ENCODE results near the gene CNTD1.
"Not testable (repeated sequence)": the region's sequence is repeated elsewhere in the genome, so short reads cannot be mapped to it uniquely, and the experiment has no call there.

CNTD1 gene

DNA sequence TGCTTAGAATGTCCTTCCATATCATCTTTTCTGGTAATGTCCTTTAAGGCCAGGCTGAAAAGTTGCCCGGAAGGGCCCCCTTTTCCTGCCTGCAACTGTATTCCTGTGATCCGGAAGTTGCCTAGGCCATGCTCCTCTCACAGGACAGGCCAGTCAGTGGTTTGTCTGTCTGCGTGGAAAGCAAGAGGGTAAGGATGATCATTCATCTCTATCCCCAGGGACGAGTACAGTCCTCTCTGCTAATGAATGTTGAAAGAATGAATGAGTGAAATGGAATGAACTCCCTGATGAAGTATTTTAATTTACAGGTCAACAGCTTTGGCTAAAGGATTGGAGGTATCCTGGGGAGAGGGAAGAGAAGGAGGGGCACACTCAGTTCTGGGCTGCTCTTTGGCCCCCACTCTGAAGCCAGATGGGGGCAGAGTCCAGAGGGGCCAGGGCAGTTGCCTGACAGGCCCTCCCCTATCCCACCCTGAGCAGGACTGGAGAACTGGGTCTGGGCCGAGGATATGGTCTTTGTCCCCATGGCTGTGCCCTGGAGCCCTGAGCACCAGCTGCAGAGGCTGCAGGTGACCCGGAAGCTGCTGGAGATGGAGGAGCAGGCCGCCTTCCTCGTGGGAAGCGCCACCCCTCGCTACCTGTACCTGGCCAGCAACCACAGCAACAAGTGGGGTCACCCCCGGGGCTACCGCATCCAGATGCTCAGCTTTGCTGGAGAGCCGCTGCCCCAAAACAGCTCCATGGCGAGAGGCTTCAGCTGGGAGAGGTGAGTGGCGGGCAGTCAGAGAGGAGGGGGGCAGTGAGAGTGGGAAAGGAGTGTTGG is 55.5 kb downstream of the CNTD1 start:
- CTCF ChIA-PET = interaction anchor here (1.6 kb wide), 1 partner anchor 10 kb away, joined by 6 read pairs; the partner anchor contains the start of gene AOC2
- Histone ChIP-seq H3K36me3 (ENCODE audit: control insufficient read depth in 4 of 4, insufficient read depth in 4 of 4, low read length in 3 of 4) (no peaks in the 10 kb centered on the region), H3K27ac (ENCODE audit: insufficient read depth in 1 of 2, low read depth in 1 of 2, low read length in 2 of 2, poor library complexity in 1 of 2, severe bottlenecking in 2 of 2) (no peak overlapping the region), H3K9me3 (ENCODE audit: control extremely low read depth in 1 of 5, control insufficient read depth in 4 of 5, insufficient read depth in 2 of 5, low read depth in 1 of 5, low read length in 4 of 5) (no peaks in the 10 kb centered on the region), H3K4me1 (ENCODE audit: control extremely low read depth in 1 of 4, control insufficient read depth in 4 of 4, insufficient read depth in 4 of 4, low read length in 3 of 4) (no peaks in the 10 kb centered on the region), H3K27me3 (replicated peaks in 2 of 5; ENCODE audit: control insufficient read depth in 4 of 5, insufficient read depth in 5 of 5, low read length in 4 of 5) (no peaks in the 10 kb centered on the region), H3K4me3 (ENCODE audit: control insufficient read depth in 1 of 7, extremely low read depth in 1 of 7, insufficient read depth in 4 of 7, low read depth in 2 of 7, low read length in 6 of 7) (no peak overlapping the region)
- POLR2A ChIA-PET = no interaction called here
- 96% methylated on average over 12 of the region's 15 CpGs for WGBS (ENCODE audit: insufficient coverage)
- DNase-seq = no peak

DNA sequence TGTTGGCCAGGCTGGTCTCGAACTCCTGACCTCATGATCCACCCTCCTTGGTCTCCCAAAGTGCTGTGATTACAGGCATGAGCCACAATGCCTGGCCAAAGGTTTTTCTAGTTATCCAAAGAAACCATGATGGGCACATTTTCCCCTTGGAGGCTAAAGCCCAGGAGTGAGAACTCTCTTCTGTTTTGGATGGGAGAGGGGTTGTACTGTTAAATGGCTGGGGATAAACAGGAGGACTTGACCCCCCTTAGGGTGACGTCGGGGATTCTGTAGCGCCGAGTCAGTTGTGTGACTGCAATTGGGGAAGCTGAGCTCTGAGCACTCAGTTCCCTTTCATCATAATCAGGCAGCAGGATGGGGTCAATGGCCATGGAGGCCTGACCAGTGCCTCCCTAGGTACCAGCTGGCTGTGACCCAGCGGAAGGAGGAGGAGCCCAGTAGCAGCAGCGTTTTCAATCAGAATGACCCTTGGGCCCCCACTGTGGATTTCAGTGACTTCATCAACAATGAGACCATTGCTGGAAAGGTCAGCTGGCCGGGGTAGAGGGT is 56.5 kb downstream of the CNTD1 start:
- no peaks in the 10 kb centered on the region for H3K27me3 ChIP-seq (replicated peaks in 2 of 5; ENCODE audit: control insufficient read depth in 4 of 5, insufficient read depth in 5 of 5, low read length in 4 of 5)
- CTCF ChIA-PET = interaction anchor here (1.6 kb wide), 1 partner anchor 11 kb away, joined by 6 read pairs; the partner anchor contains the start of gene AOC2

DNA sequence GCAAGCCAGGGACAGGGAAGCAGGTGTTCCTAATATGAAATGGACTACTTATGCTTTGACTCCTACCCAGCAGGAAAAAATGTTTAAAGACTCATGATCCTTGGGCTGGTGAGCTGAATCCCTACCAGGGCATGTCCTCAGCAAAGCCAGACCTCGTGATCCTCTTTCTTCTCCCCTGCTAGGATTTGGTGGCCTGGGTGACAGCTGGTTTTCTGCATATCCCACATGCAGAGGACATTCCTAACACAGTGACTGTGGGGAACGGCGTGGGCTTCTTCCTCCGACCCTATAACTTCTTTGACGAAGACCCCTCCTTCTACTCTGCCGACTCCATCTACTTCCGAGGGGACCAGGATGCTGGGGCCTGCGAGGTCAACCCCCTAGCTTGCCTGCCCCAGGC is 57.4 kb downstream of the CNTD1 start:
- 100% methylated on average over 1 of the region's 8 CpGs for WGBS (ENCODE audit: insufficient coverage)
- DNase-seq; POLR2A ChIA-PET; H3K36me3 ChIP-seq (ENCODE audit: control insufficient read depth in 4 of 4, insufficient read depth in 4 of 4, low read length in 3 of 4); H3K27ac ChIP-seq (ENCODE audit: insufficient read depth in 1 of 2, low read depth in 1 of 2, low read length in 2 of 2, poor library complexity in 1 of 2, severe bottlenecking in 2 of 2); H3K4me1 ChIP-seq (ENCODE audit: control extremely low read depth in 1 of 4, control insufficient read depth in 4 of 4, insufficient read depth in 4 of 4, low read length in 3 of 4); CTCF ChIA-PET; H3K4me3 ChIP-seq (ENCODE audit: control insufficient read depth in 1 of 7, extremely low read depth in 1 of 7, insufficient read depth in 4 of 7, low read depth in 2 of 7, low read length in 6 of 7); H3K9me3 ChIP-seq (ENCODE audit: control extremely low read depth in 1 of 5, control insufficient read depth in 4 of 5, insufficient read depth in 2 of 5, low read depth in 1 of 5, low read length in 4 of 5); H3K27me3 ChIP-seq (replicated peaks in 2 of 5; ENCODE audit: control insufficient read depth in 4 of 5, insufficient read depth in 5 of 5, low read length in 4 of 5): not testable (repeated sequence)

More for the DNA sequence above, 56.5 kb downstream of the CNTD1 start:
- Histone ChIP-seq H3K27ac (ENCODE audit: insufficient read depth in 1 of 2, low read depth in 1 of 2, low read length in 2 of 2, poor library complexity in 1 of 2, severe bottlenecking in 2 of 2) (no peak overlapping the region), H3K36me3 (ENCODE audit: control insufficient read depth in 4 of 4, insufficient read depth in 4 of 4, low read length in 3 of 4) (no peaks in the 10 kb centered on the region), H3K9me3 (ENCODE audit: control extremely low read depth in 1 of 5, control insufficient read depth in 4 of 5, insufficient read depth in 2 of 5, low read depth in 1 of 5, low read length in 4 of 5) (no peaks in the 10 kb centered on the region), H3K4me1 (ENCODE audit: control extremely low read depth in 1 of 4, control insufficient read depth in 4 of 4, insufficient read depth in 4 of 4, low read length in 3 of 4) (no peaks in the 10 kb centered on the region), H3K4me3 (ENCODE audit: control insufficient read depth in 1 of 7, extremely low read depth in 1 of 7, insufficient read depth in 4 of 7, low read depth in 2 of 7, low read length in 6 of 7) (no peak overlapping the region)
- 86% methylated on average over 8 of the region's 8 CpGs for WGBS (ENCODE audit: insufficient coverage)
- DNase-seq = no peak
- POLR2A ChIA-PET = no interaction called here

DNA sequence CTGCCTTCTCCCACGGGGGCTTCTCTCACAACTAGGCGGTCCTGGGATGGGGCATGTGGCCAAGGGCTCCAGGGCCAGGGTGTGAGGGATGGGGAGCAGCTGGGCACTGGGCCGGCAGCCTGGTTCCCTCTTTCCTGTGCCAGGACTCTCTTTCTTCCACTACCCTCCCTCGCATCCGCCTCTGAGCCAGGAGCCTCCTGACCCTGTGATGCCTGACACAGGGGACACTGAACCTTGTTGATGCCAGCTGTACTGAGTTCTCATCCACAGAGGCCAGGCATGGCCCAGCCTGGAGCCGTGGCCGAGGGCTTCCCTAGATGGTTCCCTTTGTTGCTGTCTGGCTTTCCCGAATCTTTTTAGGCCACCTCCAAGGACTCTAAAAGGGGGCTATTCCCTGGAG is 57.9 kb downstream of the CNTD1 start:
- 98% methylated on average over 6 of the region's 8 CpGs for WGBS (ENCODE audit: insufficient coverage)
- POLR2A ChIA-PET; H3K27ac ChIP-seq (ENCODE audit: insufficient read depth in 1 of 2, low read depth in 1 of 2, low read length in 2 of 2, poor library complexity in 1 of 2, severe bottlenecking in 2 of 2); H3K9me3 ChIP-seq (ENCODE audit: control extremely low read depth in 1 of 5, control insufficient read depth in 4 of 5, insufficient read depth in 2 of 5, low read depth in 1 of 5, low read length in 4 of 5); H3K4me1 ChIP-seq (ENCODE audit: control extremely low read depth in 1 of 4, control insufficient read depth in 4 of 4, insufficient read depth in 4 of 4, low read length in 3 of 4); CTCF ChIA-PET; H3K27me3 ChIP-seq (replicated peaks in 2 of 5; ENCODE audit: control insufficient read depth in 4 of 5, insufficient read depth in 5 of 5, low read length in 4 of 5); H3K4me3 ChIP-seq (ENCODE audit: control insufficient read depth in 1 of 7, extremely low read depth in 1 of 7, insufficient read depth in 4 of 7, low read depth in 2 of 7, low read length in 6 of 7); H3K36me3 ChIP-seq (ENCODE audit: control insufficient read depth in 4 of 4, insufficient read depth in 4 of 4, low read length in 3 of 4); DNase-seq: not testable (repeated sequence)

DNA sequence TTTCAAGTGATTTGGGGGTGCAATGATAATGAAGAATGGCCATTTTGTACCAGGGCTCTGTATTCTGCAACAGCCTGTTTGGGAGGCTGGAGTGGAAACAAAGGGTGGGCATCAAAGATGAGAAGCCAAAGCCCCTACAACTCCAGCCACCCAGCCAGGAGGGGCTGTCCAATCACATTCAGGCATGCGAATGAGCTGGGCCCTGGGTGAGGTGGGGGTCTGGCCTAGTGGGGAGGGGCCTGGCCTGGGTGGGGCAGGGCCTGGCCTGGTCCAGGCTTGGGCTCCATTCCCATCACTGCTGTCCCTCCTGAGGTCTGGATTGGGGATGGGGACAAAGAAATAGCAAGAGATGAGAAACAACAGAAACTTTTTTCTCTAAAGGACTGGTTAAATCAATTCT is 58.7 kb downstream of the CNTD1 start:
- CTCF ChIA-PET = no interaction called here
- no peak overlapping the region for H3K4me3 ChIP-seq (ENCODE audit: control insufficient read depth in 1 of 7, extremely low read depth in 1 of 7, insufficient read depth in 4 of 7, low read depth in 2 of 7, low read length in 6 of 7)

More for the DNA sequence above, 58.7 kb downstream of the CNTD1 start:
- Histone ChIP-seq H3K27me3 (replicated peaks in 2 of 5; ENCODE audit: control insufficient read depth in 4 of 5, insufficient read depth in 5 of 5, low read length in 4 of 5) (no peaks in the 10 kb centered on the region), H3K27ac (ENCODE audit: insufficient read depth in 1 of 2, low read depth in 1 of 2, low read length in 2 of 2, poor library complexity in 1 of 2, severe bottlenecking in 2 of 2) (no peak overlapping the region), H3K9me3 (ENCODE audit: control extremely low read depth in 1 of 5, control insufficient read depth in 4 of 5, insufficient read depth in 2 of 5, low read depth in 1 of 5, low read length in 4 of 5) (no peaks in the 10 kb centered on the region), H3K4me1 (ENCODE audit: control extremely low read depth in 1 of 4, control insufficient read depth in 4 of 4, insufficient read depth in 4 of 4, low read length in 3 of 4) (no peaks in the 10 kb centered on the region), H3K36me3 (ENCODE audit: control insufficient read depth in 4 of 4, insufficient read depth in 4 of 4, low read length in 3 of 4) (no peaks in the 10 kb centered on the region)
- DNase-seq = no peak
- no CpG with 5 or more reads among the region's 1 CpG for WGBS (ENCODE audit: insufficient coverage)
- POLR2A ChIA-PET = interaction anchor here (0.6 kb wide), 1 partner anchor 152 kb away, joined by 3 read pairs; no protein-coding TSS in a partner anchor

Measured in common myeloid progenitor, CD34-positive (primary cell).